Transverse colon (tissue), 4 donors: ENCODE results near the gene G6PC1. TPM values are rescaled to one million over a fixed set of nuclear protein-coding genes. Genes with fewer than 3 reads are reported as not detected.
"Not testable (repeated sequence)": the region's sequence is repeated elsewhere in the genome, so short reads cannot be mapped to it uniquely, and the experiment has no call there.

Experiments
- DNase-seq: peaks from one replicate; pipeline ENCODE4 v3.0.0-alpha.2; 2019
- H3K27ac ChIP-seq, 4 donors: fragments of 200-600 bp; sonication (generic); 2 replicates each; pipeline ENCODE4 v1.5.1; 2016 to 2018; ENCODE audit warnings: inconsistent platforms in 4 of 4
- H3K27me3 ChIP-seq: fragments of 200-600 bp; sonication (generic); 2 replicates; pipeline ENCODE4 v1.5.1; 2017; ENCODE audit warnings: inconsistent platforms
- H3K36me3 ChIP-seq, 4 donors: fragments of 200-600 bp; sonication (generic); 2 replicates each; pipeline ENCODE4 v1.5.1; 2017 to 2019; ENCODE audit warnings: inconsistent platforms in 4 of 4
- H3K4me1 ChIP-seq, 4 donors: fragments of 200-600 bp; sonication (generic); 2 replicates each; pipeline ENCODE4 v1.5.1; 2017 to 2020; ENCODE audit warnings: inconsistent platforms in 4 of 4
- H3K4me3 ChIP-seq, 4 donors: fragments of 200-600 bp; sonication (generic); 1 replicate in 1 of 4; 2 replicates in 3 of 4; pipeline versions ENCODE4 v1.5.1 to v1.6.1; 2017 to 2019; ENCODE audit warnings: inconsistent platforms in 4 of 4
- H3K9me3 ChIP-seq, 2 donors: fragments of 200-600 bp; sonication (generic); 2 replicates each; pipeline ENCODE4 v1.5.1; 2017 to 2019; ENCODE audit warnings: inconsistent platforms in 2 of 2
- EP300 ChIP-seq: sonication (generic); formaldehyde crosslinking; IDR thresholded peaks from one replicate; pipeline ENCODE4 v1.6.1; 2017; ENCODE audit warnings: antibody characterized with exemption, low read depth
- POLR2A ChIP-seq: fragments of 450-650 bp; IDR thresholded peaks from one replicate; pipeline ENCODE4 v1.6.1; 2016; ENCODE audit warnings: antibody characterized with exemption, mild to moderate bottlenecking, moderate library complexity
- POLR2AphosphoS5 ChIP-seq, 3 donors: sonication (generic); formaldehyde crosslinking; IDR thresholded peaks; one replicate each; pipeline ENCODE4 v1.6.1; 2016; ENCODE audit warnings: antibody characterized with exemption in 3 of 3
- WGBS, 2 donors: methylation state at CpG; one replicate each; pipeline ENCODE4 v1.1.5; 2018; ENCODE audit warnings: low coverage in 1 of 2; 5-methylcytosine and 5-hydroxymethylcytosine counted together
- in situ Hi-C, 4 donors: fragments of 200-750 bp; cut with MboI; loops; one replicate each; pipeline versions ENCODE4 v1.15.0 to v1.15.1; 2017; ENCODE audit warnings: low sequenced_read_pairs in 3 of 4, low pct_ligation_motif_present in 1 of 4, low pct_unique_long_range_greater_than_20kb in 1 of 4
- intact Hi-C: fragments of 100-400 bp; cut with DNase I; formaldehyde crosslinking; loops from one replicate; pipeline ENCODE4 v1.15.1; 2023; ENCODE audit warnings: low total_unique reads
- total RNA-seq, 4 donors: library from RNA; depleted of rRNA; stranded (reverse); fragments of >200 nt; gene quantifications; one replicate each; pipeline ENCODE4 v1.1.0, GENCODE V29; 2016
- TF ChIP-seq, protein P1 (sequence below), 5 experiments: fragments of 200-600 bp in 3 of 5; fragments of 450-650 bp in 2 of 5; sonication (generic) in 3 of 5; IDR thresholded peaks; 1 replicate in 2 of 5; 2 replicates in 3 of 5; pipeline ENCODE4 v1.5.1; 2016 to 2017; ENCODE audit warnings: antibody characterized with exemption in 5 of 5, inconsistent platforms in 3 of 5, mild to moderate bottlenecking in 2 of 5, moderate library complexity in 1 of 5

The G6PC1 gene
- total RNA-seq, 4 donors from 2014 or later = 0.32 to 0.68 TPM; not detected in 2

DNA sequence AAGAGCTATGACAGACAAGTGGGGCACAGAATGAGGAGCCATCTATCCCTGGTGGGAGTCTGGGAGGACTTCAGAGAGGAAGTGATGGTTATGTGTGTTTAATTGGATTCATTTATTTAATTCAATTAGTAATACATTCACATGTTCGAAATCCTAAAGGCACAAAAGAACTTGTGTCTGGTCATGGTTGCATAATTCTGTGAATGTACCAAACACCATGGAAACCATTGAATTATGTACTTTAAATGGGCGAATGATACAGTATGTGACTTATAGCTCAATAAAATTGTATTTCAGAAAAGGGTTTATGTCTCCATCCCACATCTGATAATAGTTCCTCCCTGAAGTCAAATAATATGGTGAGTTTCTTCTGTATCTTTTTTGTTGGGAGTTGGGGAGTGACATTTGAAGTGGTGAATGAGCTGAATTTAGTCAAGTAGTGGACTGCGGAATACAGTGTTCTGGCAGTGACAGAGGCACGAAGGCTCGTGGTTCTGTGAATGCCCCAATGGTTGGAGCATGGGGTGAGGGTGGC, 19.8 kb upstream of the G6PC1 start:
- Histone ChIP-seq H3K27me3 (peaks cover 31% of the 10 kb centered on the region), H3K4me3 (no peak overlapping the region), H3K4me1 (no peaks in the 10 kb centered on the region), H3K9me3 (no peaks in the 10 kb centered on the region), H3K36me3 (no peaks in the 10 kb centered on the region), H3K27ac (no peak overlapping the region)
- TF ChIP-seq POLR2AphosphoS5 (IDR thresholded peaks at IDR 0.05) (no peak), POLR2A (no peak), EP300 (no peak)
- TF ChIP-seq, protein P1, sequence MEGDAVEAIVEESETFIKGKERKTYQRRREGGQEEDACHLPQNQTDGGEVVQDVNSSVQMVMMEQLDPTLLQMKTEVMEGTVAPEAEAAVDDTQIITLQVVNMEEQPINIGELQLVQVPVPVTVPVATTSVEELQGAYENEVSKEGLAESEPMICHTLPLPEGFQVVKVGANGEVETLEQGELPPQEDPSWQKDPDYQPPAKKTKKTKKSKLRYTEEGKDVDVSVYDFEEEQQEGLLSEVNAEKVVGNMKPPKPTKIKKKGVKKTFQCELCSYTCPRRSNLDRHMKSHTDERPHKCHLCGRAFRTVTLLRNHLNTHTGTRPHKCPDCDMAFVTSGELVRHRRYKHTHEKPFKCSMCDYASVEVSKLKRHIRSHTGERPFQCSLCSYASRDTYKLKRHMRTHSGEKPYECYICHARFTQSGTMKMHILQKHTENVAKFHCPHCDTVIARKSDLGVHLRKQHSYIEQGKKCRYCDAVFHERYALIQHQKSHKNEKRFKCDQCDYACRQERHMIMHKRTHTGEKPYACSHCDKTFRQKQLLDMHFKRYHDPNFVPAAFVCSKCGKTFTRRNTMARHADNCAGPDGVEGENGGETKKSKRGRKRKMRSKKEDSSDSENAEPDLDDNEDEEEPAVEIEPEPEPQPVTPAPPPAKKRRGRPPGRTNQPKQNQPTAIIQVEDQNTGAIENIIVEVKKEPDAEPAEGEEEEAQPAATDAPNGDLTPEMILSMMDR (IDR thresholded peaks at IDR 0.05) = no peak
- no peak for DNase-seq
- 73 to 82% methylated on average over 5 of the region's 5 CpGs for WGBS, 2 donors
- in situ Hi-C loops = no loop called here
- intact Hi-C loops = no loop called here

DNA sequence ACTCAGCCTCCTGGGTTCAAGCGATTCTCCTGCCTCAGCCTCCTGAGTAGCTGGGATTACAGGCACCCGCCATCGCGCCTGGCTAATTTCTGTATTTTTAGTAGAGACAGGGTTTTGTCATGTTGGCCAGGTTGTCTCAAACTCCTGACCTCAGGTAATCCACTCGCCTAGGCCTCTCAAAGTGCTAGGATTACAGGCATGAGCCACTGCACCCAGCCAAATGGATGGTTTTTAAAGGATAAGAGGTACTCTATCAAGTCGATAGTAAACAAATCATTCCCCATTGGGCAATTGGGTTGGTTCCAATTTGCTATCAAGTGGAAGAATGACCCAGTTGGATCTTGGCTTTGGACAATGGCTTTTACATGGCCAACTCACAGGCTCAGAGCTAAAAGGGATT, 18.9 kb upstream of the G6PC1 start:
- H3K4me1 ChIP-seq, DNase-seq, H3K4me3 ChIP-seq, H3K9me3 ChIP-seq, in situ Hi-C loops, intact Hi-C loops, H3K36me3 ChIP-seq, H3K27ac ChIP-seq: not testable (repeated sequence)
- 90 to 92% methylated on average over 2 to 6 of the region's 6 CpGs for WGBS, 2 donors
- peaks cover 30% of the 10 kb centered on the region for H3K27me3 ChIP-seq

DNA sequence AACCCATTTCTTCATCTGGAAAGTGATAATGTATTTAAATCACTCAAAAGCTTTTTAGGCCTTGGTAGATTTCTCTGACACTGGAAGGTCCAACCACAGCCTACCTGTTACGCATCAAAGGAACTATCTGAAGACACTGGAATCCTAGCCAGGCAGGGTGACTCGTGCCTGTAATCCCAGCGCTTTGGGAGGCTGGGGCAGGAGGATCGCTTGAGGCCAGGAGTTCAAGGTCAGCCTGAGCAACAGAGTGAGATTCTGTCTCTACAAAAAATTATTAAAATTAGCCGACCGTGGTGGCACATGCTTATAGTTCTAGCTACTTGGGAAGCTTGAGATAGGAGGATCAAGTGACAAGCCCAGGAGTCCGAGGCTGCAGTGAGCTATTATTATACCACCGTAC, 18.4 kb upstream of the G6PC1 start:
- TF ChIP-seq, protein P1 (IDR thresholded peaks at IDR 0.05) = no peak
- TF ChIP-seq EP300 (no peak), POLR2A (no peak), POLR2AphosphoS5 (IDR thresholded peaks at IDR 0.05) (no peak)
- H3K27ac ChIP-seq = no peak overlapping the region
- no peaks in the 10 kb centered on the region for H3K36me3 ChIP-seq
- H3K27me3 ChIP-seq = peaks cover 25% of the 10 kb centered on the region
- no peaks in the 10 kb centered on the region for H3K4me1 ChIP-seq
- intact Hi-C loops = no loop called here
- in situ Hi-C loops = no loop called here
- WGBS, 2 donors = 82 to 93% methylated on average over 4 to 8 of the region's 8 CpGs
- no peak for DNase-seq
- H3K4me3 ChIP-seq = no peak overlapping the region
- H3K9me3 ChIP-seq = no peaks in the 10 kb centered on the region

DNA sequence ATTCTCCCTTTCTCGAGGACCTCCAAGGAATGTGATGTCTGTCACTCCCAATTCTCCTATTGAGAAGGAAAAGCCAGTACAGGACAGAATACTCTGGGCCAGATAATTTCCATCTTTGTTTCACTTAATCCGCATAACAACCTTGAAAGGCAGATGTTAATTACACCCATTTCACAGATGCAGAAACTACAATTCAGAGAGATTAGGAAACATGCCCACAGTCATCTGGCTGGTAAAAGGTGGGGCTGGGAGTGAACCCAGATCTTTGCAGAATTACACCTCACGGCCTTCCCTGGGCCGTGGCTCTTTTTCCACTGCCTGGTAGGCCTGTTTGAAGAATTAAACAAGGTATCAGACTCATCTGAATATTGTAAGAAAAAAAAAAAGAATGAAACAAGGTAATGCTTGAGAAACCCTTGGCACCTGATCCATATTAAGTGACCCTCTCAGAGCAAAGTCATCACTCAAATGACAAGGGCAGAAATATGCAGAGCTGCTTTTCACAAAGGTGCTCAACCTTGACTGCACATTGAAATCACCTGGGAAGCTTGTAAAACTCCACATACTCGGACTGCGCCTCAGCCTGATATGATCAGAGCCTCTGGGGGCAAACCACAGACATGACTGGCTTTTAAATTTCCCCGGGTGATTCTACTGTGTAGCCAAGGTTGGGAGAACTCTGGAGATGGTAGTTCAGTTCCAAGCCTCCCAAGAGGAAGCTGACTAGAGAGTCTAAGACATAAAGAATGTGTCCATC, 16.6 kb upstream of the G6PC1 start:
- no peak overlapping the region for H3K4me3 ChIP-seq
- no peaks in the 10 kb centered on the region for H3K4me1 ChIP-seq
- in situ Hi-C loops = no loop called here
- TF ChIP-seq, protein P1 (IDR thresholded peaks at IDR 0.05) = no peak
- TF ChIP-seq POLR2A (no peak), POLR2AphosphoS5 (IDR thresholded peaks at IDR 0.05) (no peak), EP300 (no peak)
- H3K36me3 ChIP-seq = no peaks in the 10 kb centered on the region
- H3K27me3 ChIP-seq = peaks cover 7% of the 10 kb centered on the region
- no peaks in the 10 kb centered on the region for H3K9me3 ChIP-seq
- WGBS, 2 donors = 83 to 100% methylated on average over 1 to 7 of the region's 7 CpGs
- H3K27ac ChIP-seq = no peak overlapping the region
- no peak for DNase-seq
- intact Hi-C loops = no loop called here

DNA sequence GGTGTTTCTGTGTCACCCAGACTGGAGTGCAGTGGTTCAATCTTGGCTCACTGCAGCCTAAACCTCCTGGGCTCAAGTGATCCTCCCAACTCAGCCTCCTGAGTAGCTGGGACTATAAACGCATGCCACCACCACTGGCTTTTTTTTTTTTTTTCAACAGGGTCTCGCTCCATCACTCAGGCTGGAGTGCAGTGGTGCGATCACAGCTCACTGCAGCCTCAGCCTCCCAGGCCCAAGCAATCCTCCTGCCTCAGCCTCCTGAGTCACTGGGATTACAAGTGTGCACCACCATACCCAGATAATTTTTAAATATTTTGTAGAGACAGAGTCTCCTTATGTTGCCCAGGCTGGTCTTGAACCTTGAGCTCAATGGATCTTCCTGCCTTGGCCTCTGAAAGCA, 14.8 kb upstream of the G6PC1 start:
- H3K9me3 ChIP-seq, H3K36me3 ChIP-seq, DNase-seq, H3K4me3 ChIP-seq, H3K27ac ChIP-seq, H3K4me1 ChIP-seq, intact Hi-C loops, in situ Hi-C loops, H3K27me3 ChIP-seq: not testable (repeated sequence)
- 90% methylated on average over 3 of the region's 3 CpGs; no CpG with 5 or more reads in 1 of the 2 donors for WGBS, 2 donors
